CD4-positive, alpha-beta T cell treated with Interleukin-12 subunit alpha and Interleukin-12 subunit beta, for 1 hour (primary cell): Measurements from ENCODE around the gene LNX2.

ENCODE experiments used
- DNase-seq: peaks from one replicate; pipeline ENCODE4 v3.0.0-alpha.2; 2020

LNX2 gene

DNA sequence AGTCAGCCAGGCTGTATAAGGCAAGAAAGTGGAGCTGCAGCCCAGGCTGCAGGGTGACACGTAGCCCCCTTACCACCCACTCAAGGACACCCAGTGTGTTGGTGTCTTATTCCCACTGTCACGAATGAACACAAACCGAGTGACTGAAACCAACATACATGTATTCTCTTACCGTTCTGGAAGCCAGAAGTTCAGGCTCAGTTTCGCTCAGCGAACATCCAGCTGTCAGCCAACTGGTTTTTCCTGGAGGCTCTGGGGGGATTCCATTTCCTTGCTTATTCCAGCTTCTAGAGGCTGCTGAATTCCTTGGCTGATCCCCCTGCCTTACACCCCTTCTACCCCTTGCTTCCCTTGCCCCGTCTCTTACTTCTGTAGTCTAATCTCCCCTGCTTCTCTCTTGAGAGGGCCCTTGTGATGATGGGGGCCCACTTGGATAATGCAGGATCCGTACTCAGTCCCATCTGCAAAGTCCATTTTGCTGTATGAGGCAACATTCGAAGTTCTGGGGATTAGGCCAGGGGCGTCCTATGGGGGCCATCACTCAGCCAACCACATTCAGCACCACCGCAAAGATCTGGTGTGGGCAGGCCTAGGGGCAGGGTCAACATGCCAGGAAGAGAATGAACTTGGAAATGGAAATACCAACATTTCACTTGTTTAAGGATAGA, 122.6 kb downstream of the LNX2 start:
- no peak for DNase-seq

DNA sequence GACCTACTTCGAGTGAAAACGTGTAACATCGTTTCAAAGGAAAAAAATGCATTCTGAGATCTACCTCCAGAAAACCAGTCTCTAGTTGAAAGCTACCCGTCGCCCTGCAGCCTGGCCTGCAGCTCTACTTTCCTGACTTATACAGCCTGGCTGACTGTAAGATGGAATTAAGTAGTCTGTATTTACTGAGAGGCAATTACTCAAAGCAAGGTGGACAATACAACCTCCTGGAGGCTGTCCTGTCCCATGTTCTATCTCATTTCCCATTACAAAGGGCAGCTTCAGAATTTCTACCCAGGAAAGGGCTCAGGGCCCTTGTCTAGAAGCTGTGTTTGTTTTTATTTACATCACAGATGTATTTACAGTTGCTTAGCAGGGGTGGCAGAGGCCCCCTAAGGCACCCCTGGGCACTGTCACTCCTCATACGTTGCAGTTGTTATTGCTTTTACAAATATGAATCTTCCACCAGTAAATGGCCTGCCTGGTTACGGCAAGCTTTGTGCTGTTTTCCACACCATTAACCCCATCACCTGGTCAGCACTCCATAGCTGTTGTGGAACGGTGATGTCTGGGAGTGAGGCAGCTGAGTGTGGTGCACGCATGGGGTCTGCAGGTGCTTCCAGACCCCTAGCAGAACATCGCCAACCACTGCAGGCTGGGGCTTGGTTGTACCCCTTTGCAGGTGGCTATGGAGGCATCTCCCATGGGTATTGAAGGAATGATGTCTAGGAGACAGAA, 123.6 kb downstream of the LNX2 start:
- DNase-seq, result no peak

DNA sequence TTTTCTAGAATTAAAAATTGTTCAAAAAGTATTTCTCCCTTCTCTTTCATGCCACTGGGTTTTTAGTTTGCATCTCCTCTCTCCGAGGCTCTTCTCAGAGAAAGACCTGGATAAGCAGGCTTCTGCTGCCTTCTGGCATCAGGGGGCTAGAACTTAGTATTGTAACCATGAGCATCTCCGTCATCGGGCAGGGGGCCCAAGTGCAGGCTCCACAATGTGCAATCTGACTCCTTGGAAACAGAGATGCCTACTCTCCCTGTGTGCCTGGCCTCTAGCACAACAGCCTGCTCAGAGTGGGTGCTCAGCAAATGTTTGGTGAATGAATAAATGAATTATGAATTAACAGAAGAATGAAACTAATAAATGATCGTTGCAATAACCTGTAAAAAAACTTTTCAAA, 124.3 kb downstream of the LNX2 start:
- no peak for DNase-seq
